Coronary artery (tissue), 2 donors: ENCODE data around the gene NHEJ1.

ENCODE experiments used
- DNase-seq: peaks from one replicate; pipeline ENCODE4 v3.0.0-alpha.2; 2017; ENCODE audit warnings: low spot score
- H3K27ac ChIP-seq, 2 donors: fragments of 200-600 bp; sonication (generic); one replicate each; pipeline ENCODE4 v1.5.1; 2016 to 2019
- H3K4me3 ChIP-seq: fragments of 200-600 bp; sonication (generic); 2 replicates; pipeline ENCODE4 v1.5.1; 2016; ENCODE audit warnings: mild to moderate bottlenecking, moderate library complexity
- CTCF ChIP-seq: fragments of 200-600 bp; sonication (generic); IDR thresholded peaks from one replicate; pipeline ENCODE4 v1.5.1; 2019; ENCODE audit warnings: antibody characterized with exemption

Gene NHEJ1

GRCh38 chr2:219197388-219197787, 36.8 kb upstream of the NHEJ1 start:
- Histone ChIP-seq H3K4me3 (no peak overlapping the region), H3K27ac (no peak overlapping the region)
- DNase-seq, result no peak
- TF ChIP-seq CTCF, result no peak

GRCh38 chr2:219186754-219187456, 26.3 kb upstream of the NHEJ1 start:
- TF ChIP-seq CTCF, result no peak
- Histone ChIP-seq H3K4me3 (no peak overlapping the region), H3K27ac (no peak overlapping the region)
- no peak for DNase-seq

GRCh38 chr2:219184121-219184520, 23.5 kb upstream of the NHEJ1 start:
- TF ChIP-seq CTCF, result no peak
- no peak for DNase-seq
- no peak overlapping the region for H3K4me3 ChIP-seq
- no peak overlapping the region for H3K27ac ChIP-seq

GRCh38 chr2:219183151-219183772, 22.6 kb upstream of the NHEJ1 start:
- H3K4me3 ChIP-seq, result no peak overlapping the region
- no peak for DNase-seq
- TF ChIP-seq CTCF, result no peak
- H3K27ac ChIP-seq, result no peak overlapping the region

GRCh38 chr2:219182331-219183150, 21.9 kb upstream of the NHEJ1 start:
- DNase-seq, result no peak
- Histone ChIP-seq H3K27ac (no peak overlapping the region), H3K4me3 (no peak overlapping the region)
- TF ChIP-seq CTCF, result no peak

- Histone ChIP-seq H3K4me3 (no peak overlapping the region), H3K27ac (no peak overlapping the region)
- DNase-seq, result no peak
- no peak for TF ChIP-seq CTCF
Observed at GRCh38 chr2:219181531-219181930, 20.9 kb upstream of the NHEJ1 start.
